HepG2 (cell line): ENCODE data around the gene RASD1. TPM values are rescaled to one million over a fixed set of nuclear protein-coding genes. Genes with fewer than 3 reads are reported as not detected.

Experiments
- DMAP1 ChIP-seq: IDR thresholded peaks from 2 replicates; pipeline ENCODE4 v1.6.1; 2016
- ELF1 ChIP-seq: sonication (generic); formaldehyde crosslinking; IDR thresholded peaks from 2 replicates; pipeline ENCODE4 v1.4.0; 2020; ENCODE audit warnings: missing genetic modification reagents
- FOXK1 ChIP-seq: sonication (generic); formaldehyde crosslinking; IDR thresholded peaks from 2 replicates; pipeline ENCODE4 v1.4.0; 2020; ENCODE audit warnings: low read depth, missing genetic modification reagents, borderline replicate concordance
- FOXO1 ChIP-seq: sonication (generic); formaldehyde crosslinking; IDR thresholded peaks from 2 replicates; pipeline ENCODE4 v1.4.0; 2020; ENCODE audit warnings: missing genetic modification reagents
- POLR2A ChIP-seq, 2 experiments: IDR thresholded peaks; 2 replicates each; pipeline ENCODE4 v1.6.1; 2011; ENCODE audit warnings: low read depth in 2 of 2, low read length in 2 of 2, mild to moderate bottlenecking in 1 of 2, moderate library complexity in 1 of 2; ENCODE audit not compliant: insufficient read depth in 1 of 2
- POLR2AphosphoS2 ChIP-seq: IDR thresholded peaks from 2 replicates; pipeline ENCODE4 v1.6.1; 2011; ENCODE audit warnings: low read depth, low read length, improper control_type of control experiment
- ZBTB8A ChIP-seq: sonication (generic); formaldehyde crosslinking; IDR thresholded peaks from 2 replicates; pipeline ENCODE4 v1.4.0; 2020; ENCODE audit warnings: mild to moderate bottlenecking, low read depth, missing genetic modification reagents, borderline replicate concordance
- ZNF136 ChIP-seq: sonication (generic); formaldehyde crosslinking; IDR thresholded peaks from 2 replicates; pipeline ENCODE4 v1.8.1; 2022; ENCODE audit warnings: low read depth, mild to moderate bottlenecking, moderate library complexity, missing genetic modification reagents
- ZNF160 ChIP-seq: sonication (generic); formaldehyde crosslinking; IDR thresholded peaks from 2 replicates; pipeline ENCODE4 v1.8.0; 2022; ENCODE audit warnings: mild to moderate bottlenecking, inconsistent platforms, missing genetic modification reagents
- ZNF367 ChIP-seq: sonication (generic); formaldehyde crosslinking; IDR thresholded peaks from 2 replicates; pipeline ENCODE4 v1.4.0; 2020; ENCODE audit warnings: missing genetic modification reagents, borderline replicate concordance
- ZNF451 ChIP-seq: sonication (generic); formaldehyde crosslinking; IDR thresholded peaks from 2 replicates; pipeline ENCODE4 v1.5.0; 2020; ENCODE audit warnings: mild to moderate bottlenecking, missing genetic modification reagents
- ZNF510 ChIP-seq: sonication (generic); formaldehyde crosslinking; IDR thresholded peaks from 2 replicates; pipeline ENCODE4 v1.4.0; 2020; ENCODE audit warnings: low read depth, mild to moderate bottlenecking, missing genetic modification reagents
- ZNF564 ChIP-seq: sonication (generic); formaldehyde crosslinking; IDR thresholded peaks from 2 replicates; pipeline ENCODE4 v1.8.1; 2023; ENCODE audit warnings: mild to moderate bottlenecking, missing genetic modification reagents
- ZNF589 ChIP-seq: sonication (generic); formaldehyde crosslinking; conservative IDR thresholded peaks from 2 replicates; pipeline ENCODE4 v1.8.0; 2022; ENCODE audit warnings: mild to moderate bottlenecking, moderate library complexity, missing genetic modification reagents
- polyA plus RNA-seq, 8 experiments: library from polyadenylated mRNA; depleted of rRNA in 3 of 8; stranded (reverse) in 7 of 8; unstranded in 1 of 8; fragments of >200 nt; fragmentation: Illumina TruSeq in 4 of 8; extraction: Trizol in 4 of 8; gene quantifications; 2 replicates each; pipeline versions ENCODE4 v1.2.1 to v1.2.3, GENCODE V29; 2011 to 2016; ENCODE audit warnings: low read depth in 4 of 8, missing spikeins in 1 of 8, mixed read lengths in 1 of 8; ENCODE audit not compliant: insufficient read depth in 1 of 8
- total RNA-seq, 5 experiments: library from RNA; depleted of rRNA; stranded (reverse); fragments of >200 nt; fragmentation: Illumina TruSeq; extraction: Trizol; gene quantifications; 2 replicates each; pipeline ENCODE4 v1.2.3, GENCODE V29; 2016; ENCODE audit warnings: low read depth in 1 of 5
- TF ChIP-seq, protein P1 (sequence below): IDR thresholded peaks from 2 replicates; pipeline ENCODE4 v1.6.1; 2012; ENCODE audit warnings: inconsistent platforms
- TF ChIP-seq, protein P2 (sequence below): sonication (generic); formaldehyde crosslinking; IDR thresholded peaks from 2 replicates; pipeline ENCODE4 v1.4.0; 2020; ENCODE audit warnings: missing genetic modification reagents
- TF ChIP-seq, protein P3 (sequence below): sonication (generic); formaldehyde crosslinking; IDR thresholded peaks from 2 replicates; pipeline ENCODE4 v1.4.0; 2020; ENCODE audit warnings: mild to moderate bottlenecking, missing genetic modification reagents
- TF ChIP-seq, protein P4 (sequence below): sonication (generic); formaldehyde crosslinking; IDR thresholded peaks from 2 replicates; pipeline ENCODE4 v1.4.0; 2020; ENCODE audit warnings: missing genetic modification reagents
- TF ChIP-seq, protein P5 (sequence below): sonication (generic); formaldehyde crosslinking; IDR thresholded peaks from 2 replicates; pipeline ENCODE4 v1.5.1; 2020; ENCODE audit warnings: mild to moderate bottlenecking, missing genetic modification reagents, borderline replicate concordance

The RASD1 gene
- total and polyA plus RNA-seq, 2 of the 13 experiments (the other 11 are each of a cell fraction or from before 2014, with no cell fraction given), result 1.6 to 4.2 TPM

DNA sequence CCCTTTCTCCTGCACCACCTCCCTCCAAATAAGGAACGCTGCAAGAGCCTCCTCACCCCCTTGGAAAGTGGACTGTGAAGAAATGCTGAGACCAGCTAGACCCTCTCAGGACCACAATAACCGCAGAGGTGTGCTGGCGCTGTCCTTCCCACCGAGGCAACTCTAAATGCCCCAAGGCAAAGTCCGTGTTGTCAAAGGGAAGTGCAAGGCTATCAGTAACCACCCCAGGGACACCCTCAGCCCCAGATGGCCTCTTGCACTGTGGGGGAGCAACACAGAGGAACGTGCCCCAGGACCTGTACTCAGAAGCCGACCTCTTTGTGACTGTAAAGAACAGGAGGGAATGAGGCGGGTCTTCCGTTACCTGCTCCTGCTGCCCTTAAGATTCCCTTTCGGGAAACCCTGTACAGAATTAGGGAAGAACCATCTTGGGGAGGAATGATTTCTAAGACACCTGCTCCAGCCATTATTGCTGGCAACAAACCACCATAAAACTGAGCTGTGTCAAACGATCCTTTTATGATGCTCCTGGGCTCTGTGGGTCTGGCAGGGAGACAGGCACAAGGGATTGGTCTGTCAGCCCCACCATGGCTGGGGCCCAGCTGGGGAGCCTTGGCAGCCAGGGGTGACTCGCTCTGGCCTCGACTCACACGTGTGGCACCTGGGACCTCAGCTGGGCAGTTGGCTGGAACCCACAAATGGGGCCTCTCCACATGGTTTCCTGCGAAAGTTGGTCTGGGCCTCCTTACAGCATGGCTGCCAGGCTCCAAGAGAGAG is 34.0 kb downstream of the RASD1 start (continued):
- peak; percentile 88; the same call in 1 of the 2 replicates for TF ChIP-seq FOXO1 (CRISPR knock-in tag)
- TF ChIP-seq ZNF564, result no peak
- TF ChIP-seq, protein P1, sequence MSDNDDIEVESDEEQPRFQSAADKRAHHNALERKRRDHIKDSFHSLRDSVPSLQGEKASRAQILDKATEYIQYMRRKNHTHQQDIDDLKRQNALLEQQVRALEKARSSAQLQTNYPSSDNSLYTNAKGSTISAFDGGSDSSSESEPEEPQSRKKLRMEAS, result peak; percentile 55
- TF ChIP-seq ZNF367, result no peak
- TF ChIP-seq, protein P2, sequence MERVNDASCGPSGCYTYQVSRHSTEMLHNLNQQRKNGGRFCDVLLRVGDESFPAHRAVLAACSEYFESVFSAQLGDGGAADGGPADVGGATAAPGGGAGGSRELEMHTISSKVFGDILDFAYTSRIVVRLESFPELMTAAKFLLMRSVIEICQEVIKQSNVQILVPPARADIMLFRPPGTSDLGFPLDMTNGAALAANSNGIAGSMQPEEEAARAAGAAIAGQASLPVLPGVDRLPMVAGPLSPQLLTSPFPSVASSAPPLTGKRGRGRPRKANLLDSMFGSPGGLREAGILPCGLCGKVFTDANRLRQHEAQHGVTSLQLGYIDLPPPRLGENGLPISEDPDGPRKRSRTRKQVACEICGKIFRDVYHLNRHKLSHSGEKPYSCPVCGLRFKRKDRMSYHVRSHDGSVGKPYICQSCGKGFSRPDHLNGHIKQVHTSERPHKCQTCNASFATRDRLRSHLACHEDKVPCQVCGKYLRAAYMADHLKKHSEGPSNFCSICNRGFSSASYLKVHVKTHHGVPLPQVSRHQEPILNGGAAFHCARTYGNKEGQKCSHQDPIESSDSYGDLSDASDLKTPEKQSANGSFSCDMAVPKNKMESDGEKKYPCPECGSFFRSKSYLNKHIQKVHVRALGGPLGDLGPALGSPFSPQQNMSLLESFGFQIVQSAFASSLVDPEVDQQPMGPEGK (CRISPR knock-in tag), result peak; percentile 90
- TF ChIP-seq ZNF510 (CRISPR knock-in tag), result no peak
- TF ChIP-seq POLR2AphosphoS2, result no peak
- TF ChIP-seq, protein P3, sequence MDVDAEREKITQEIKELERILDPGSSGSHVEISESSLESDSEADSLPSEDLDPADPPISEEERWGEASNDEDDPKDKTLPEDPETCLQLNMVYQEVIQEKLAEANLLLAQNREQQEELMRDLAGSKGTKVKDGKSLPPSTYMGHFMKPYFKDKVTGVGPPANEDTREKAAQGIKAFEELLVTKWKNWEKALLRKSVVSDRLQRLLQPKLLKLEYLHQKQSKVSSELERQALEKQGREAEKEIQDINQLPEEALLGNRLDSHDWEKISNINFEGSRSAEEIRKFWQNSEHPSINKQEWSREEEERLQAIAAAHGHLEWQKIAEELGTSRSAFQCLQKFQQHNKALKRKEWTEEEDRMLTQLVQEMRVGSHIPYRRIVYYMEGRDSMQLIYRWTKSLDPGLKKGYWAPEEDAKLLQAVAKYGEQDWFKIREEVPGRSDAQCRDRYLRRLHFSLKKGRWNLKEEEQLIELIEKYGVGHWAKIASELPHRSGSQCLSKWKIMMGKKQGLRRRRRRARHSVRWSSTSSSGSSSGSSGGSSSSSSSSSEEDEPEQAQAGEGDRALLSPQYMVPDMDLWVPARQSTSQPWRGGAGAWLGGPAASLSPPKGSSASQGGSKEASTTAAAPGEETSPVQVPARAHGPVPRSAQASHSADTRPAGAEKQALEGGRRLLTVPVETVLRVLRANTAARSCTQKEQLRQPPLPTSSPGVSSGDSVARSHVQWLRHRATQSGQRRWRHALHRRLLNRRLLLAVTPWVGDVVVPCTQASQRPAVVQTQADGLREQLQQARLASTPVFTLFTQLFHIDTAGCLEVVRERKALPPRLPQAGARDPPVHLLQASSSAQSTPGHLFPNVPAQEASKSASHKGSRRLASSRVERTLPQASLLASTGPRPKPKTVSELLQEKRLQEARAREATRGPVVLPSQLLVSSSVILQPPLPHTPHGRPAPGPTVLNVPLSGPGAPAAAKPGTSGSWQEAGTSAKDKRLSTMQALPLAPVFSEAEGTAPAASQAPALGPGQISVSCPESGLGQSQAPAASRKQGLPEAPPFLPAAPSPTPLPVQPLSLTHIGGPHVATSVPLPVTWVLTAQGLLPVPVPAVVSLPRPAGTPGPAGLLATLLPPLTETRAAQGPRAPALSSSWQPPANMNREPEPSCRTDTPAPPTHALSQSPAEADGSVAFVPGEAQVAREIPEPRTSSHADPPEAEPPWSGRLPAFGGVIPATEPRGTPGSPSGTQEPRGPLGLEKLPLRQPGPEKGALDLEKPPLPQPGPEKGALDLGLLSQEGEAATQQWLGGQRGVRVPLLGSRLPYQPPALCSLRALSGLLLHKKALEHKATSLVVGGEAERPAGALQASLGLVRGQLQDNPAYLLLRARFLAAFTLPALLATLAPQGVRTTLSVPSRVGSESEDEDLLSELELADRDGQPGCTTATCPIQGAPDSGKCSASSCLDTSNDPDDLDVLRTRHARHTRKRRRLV (CRISPR knock-in tag), result no peak
- TF ChIP-seq, protein P4, sequence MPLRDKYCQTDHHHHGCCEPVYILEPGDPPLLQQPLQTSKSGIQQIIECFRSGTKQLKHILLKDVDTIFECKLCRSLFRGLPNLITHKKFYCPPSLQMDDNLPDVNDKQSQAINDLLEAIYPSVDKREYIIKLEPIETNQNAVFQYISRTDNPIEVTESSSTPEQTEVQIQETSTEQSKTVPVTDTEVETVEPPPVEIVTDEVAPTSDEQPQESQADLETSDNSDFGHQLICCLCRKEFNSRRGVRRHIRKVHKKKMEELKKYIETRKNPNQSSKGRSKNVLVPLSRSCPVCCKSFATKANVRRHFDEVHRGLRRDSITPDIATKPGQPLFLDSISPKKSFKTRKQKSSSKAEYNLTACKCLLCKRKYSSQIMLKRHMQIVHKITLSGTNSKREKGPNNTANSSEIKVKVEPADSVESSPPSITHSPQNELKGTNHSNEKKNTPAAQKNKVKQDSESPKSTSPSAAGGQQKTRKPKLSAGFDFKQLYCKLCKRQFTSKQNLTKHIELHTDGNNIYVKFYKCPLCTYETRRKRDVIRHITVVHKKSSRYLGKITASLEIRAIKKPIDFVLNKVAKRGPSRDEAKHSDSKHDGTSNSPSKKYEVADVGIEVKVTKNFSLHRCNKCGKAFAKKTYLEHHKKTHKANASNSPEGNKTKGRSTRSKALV (CRISPR knock-in tag), result no peak
- no peak; the same call in 1 of the 2 replicates for TF ChIP-seq DMAP1 (CRISPR knock-in tag)
- TF ChIP-seq, protein P5, sequence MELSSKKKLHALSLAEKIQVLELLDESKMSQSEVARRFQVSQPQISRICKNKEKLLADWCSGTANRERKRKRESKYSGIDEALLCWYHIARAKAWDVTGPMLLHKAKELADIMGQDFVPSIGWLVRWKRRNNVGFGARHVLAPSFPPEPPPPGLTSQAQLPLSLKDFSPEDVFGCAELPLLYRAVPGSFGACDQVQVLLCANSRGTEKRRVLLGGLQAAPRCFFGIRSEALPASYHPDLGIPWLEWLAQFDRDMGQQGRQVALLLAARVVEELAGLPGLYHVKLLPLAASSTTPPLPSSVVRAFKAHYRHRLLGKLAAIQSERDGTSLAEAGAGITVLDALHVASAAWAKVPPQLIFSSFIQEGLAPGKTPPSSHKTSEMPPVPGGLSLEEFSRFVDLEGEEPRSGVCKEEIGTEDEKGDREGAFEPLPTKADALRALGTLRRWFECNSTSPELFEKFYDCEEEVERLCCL (CRISPR knock-in tag), result no peak
- peak; percentile 58; the same call in 1 of the 2 replicates for TF ChIP-seq ZNF160 (CRISPR knock-in tag)
- TF ChIP-seq ZNF451 (CRISPR knock-in tag), result 0 out of 2 replicates have a peak, but pooled peaks have one; percentile 53
- no peak for TF ChIP-seq ZBTB8A (CRISPR knock-in tag)
- peak; percentile 39; the same call in 1 of the 2 replicates for TF ChIP-seq FOXK1
- TF ChIP-seq POLR2A (IDR thresholded peaks at IDR 0.05; ENCODE audit: insufficient read depth in 1 of 2, low read depth in 2 of 2, low read length in 2 of 2), result peak in 1 of 2 experiments; percentile 52; a peak in 2 of 4 replicates
- peak; percentile 53; the same call in 1 of the 2 replicates for TF ChIP-seq ZNF589 (CRISPR knock-in tag)
- no peak for TF ChIP-seq ELF1
- peak; percentile 84; the same call in 1 of the 2 replicates for TF ChIP-seq ZNF136 (CRISPR knock-in tag)
